SK-N-SH treated with all-trans-retinoic acid at 6 μM for 48 hours (cell line): ENCODE data around the gene RUNX3.
"Not testable (repeated sequence)": the region's sequence is repeated elsewhere in the genome, so short reads cannot be mapped to it uniquely, and the experiment has no call there.

Source experiments
- ATAC-seq: fragments of 200-7000 bp; cut with Tn5 transposase; 3 replicates; pipeline ENCODE4 v1.9.1; 2020; ENCODE audit warnings: mild to moderate bottlenecking, moderate library complexity
- ARNTL ChIP-seq: fragments of 450-650 bp; formaldehyde crosslinking; IDR thresholded peaks from 2 replicates; pipeline ENCODE4 v1.5.0; 2020; ENCODE audit warnings: low read depth, mild to moderate bottlenecking, moderate library complexity, borderline replicate concordance
- BACH2 ChIP-seq: fragments of 250-450 bp; sonication (Bioruptor Pico); IDR thresholded peaks from 2 replicates; pipeline ENCODE4 v1.9.0; 2021; ENCODE audit warnings: mild to moderate bottlenecking, borderline replicate concordance
- CSRNP3 ChIP-seq: fragments of 250-450 bp; sonication (Bioruptor Pico); IDR thresholded peaks from 2 replicates; pipeline ENCODE4 v1.5.1; 2021; ENCODE audit warnings: mild to moderate bottlenecking, moderate library complexity
- ESRRG ChIP-seq: fragments of 250-450 bp; sonication (Bioruptor Pico); IDR thresholded peaks from 2 replicates; pipeline ENCODE4 v1.6.1; 2021; ENCODE audit warnings: mild to moderate bottlenecking
- ISL1 ChIP-seq: fragments of 250-450 bp; sonication (Bioruptor Pico); IDR thresholded peaks from 2 replicates; pipeline ENCODE4 v2.1.2; 2022; ENCODE audit warnings: mild to moderate bottlenecking, moderate library complexity
- OSR1 ChIP-seq: fragments of 250-450 bp; sonication (Bioruptor Pico); IDR thresholded peaks from 2 replicates; pipeline ENCODE4 v1.8.0; 2022; ENCODE audit warnings: moderate library complexity, mild to moderate bottlenecking, inconsistent platforms
- PPARA ChIP-seq: fragments of 250-450 bp; sonication (Bioruptor Pico); IDR thresholded peaks from 2 replicates; pipeline ENCODE4 v1.5.0; 2020; ENCODE audit warnings: mild to moderate bottlenecking, borderline replicate concordance
- RARB ChIP-seq: fragments of 250-450 bp; sonication (Bioruptor Pico); IDR thresholded peaks from 2 replicates; pipeline ENCODE4 v1.8.0; 2021; ENCODE audit warnings: mild to moderate bottlenecking, moderate library complexity
- SNAI2 ChIP-seq: fragments of 250-450 bp; sonication (Bioruptor Pico); IDR thresholded peaks from 2 replicates; pipeline ENCODE4 v1.5.0; 2020; ENCODE audit warnings: mild to moderate bottlenecking, moderate library complexity
- TCF4 ChIP-seq: fragments of 250-450 bp; sonication (Bioruptor Pico); IDR thresholded peaks from 2 replicates; pipeline ENCODE4 v1.8.0; 2021; ENCODE audit warnings: mild to moderate bottlenecking, moderate library complexity, borderline replicate concordance
- TOX ChIP-seq: fragments of 250-450 bp; sonication (Bioruptor Pico); IDR thresholded peaks from 2 replicates; pipeline ENCODE4 v1.8.0; 2021; ENCODE audit warnings: mild to moderate bottlenecking, moderate library complexity, borderline replicate concordance
- ZC3H10 ChIP-seq: fragments of 250-450 bp; sonication (Bioruptor Pico); IDR thresholded peaks from 2 replicates; pipeline ENCODE4 v1.5.1; 2021; ENCODE audit warnings: mild to moderate bottlenecking, moderate library complexity
- ZFP3 ChIP-seq: fragments of 250-450 bp; sonication (Bioruptor Pico); IDR thresholded peaks from 2 replicates; pipeline ENCODE4 v1.5.0; 2020; ENCODE audit warnings: mild to moderate bottlenecking, moderate library complexity
- ZFP30 ChIP-seq: fragments of 450-650 bp; formaldehyde crosslinking; IDR thresholded peaks from 2 replicates; pipeline ENCODE4 v1.5.0; 2022; ENCODE audit warnings: mild to moderate bottlenecking, moderate library complexity
- ZNF565 ChIP-seq: fragments of 450-650 bp; formaldehyde crosslinking; conservative IDR thresholded peaks from 2 replicates; pipeline ENCODE4 v1.5.0; 2020; ENCODE audit warnings: low read depth, mild to moderate bottlenecking, moderate library complexity
- ZNF70 ChIP-seq: fragments of 450-650 bp; formaldehyde crosslinking; IDR thresholded peaks from 2 replicates; pipeline ENCODE4 v1.5.0; 2020; ENCODE audit warnings: mild to moderate bottlenecking, moderate library complexity
- ZNF8 ChIP-seq: fragments of 450-650 bp; formaldehyde crosslinking; IDR thresholded peaks from 2 replicates; pipeline ENCODE4 v1.5.0; 2020; ENCODE audit warnings: mild to moderate bottlenecking, moderate library complexity
- TF ChIP-seq, protein P1 (sequence below): fragments of 250-450 bp; sonication (Bioruptor Pico); IDR thresholded peaks from 2 replicates; pipeline ENCODE4 v1.5.0; 2020; ENCODE audit warnings: mild to moderate bottlenecking, moderate library complexity
- TF ChIP-seq, protein P2 (sequence below): fragments of 250-450 bp; sonication (Bioruptor Pico); IDR thresholded peaks from 2 replicates; pipeline ENCODE4 v1.8.0; 2021; ENCODE audit warnings: low read depth, mild to moderate bottlenecking, moderate library complexity, borderline replicate concordance
- TF ChIP-seq, protein P3 (sequence below): fragments of 250-450 bp; sonication (Bioruptor Pico); IDR thresholded peaks from 2 replicates; pipeline ENCODE4 v1.8.0; 2020; ENCODE audit warnings: mild to moderate bottlenecking, moderate library complexity, borderline replicate concordance

RUNX3 gene

GRCh38 chr1:24930260-24931145 lies at the start of gene RUNX3:
Gene RUNX3 (minus strand): TSS chr1:24930276. CDS start chr1:24929868, 408 bp downstream.
- TF ChIP-seq ISL1 (CRISPR knock-in tag) (no peak), RARB (CRISPR knock-in tag) (no peak), ESRRG (CRISPR knock-in tag) (no peak), SNAI2 (CRISPR knock-in tag) (no peak), ZFP3 (CRISPR knock-in tag) (no peak), ARNTL (CRISPR knock-in tag) (no peak), OSR1 (CRISPR knock-in tag) (no peak), CSRNP3 (CRISPR knock-in tag) (no peak), ZNF70 (no peak), BACH2 (CRISPR knock-in tag) (no peak), TCF4 (CRISPR knock-in tag) (no peak), ZFP30 (CRISPR knock-in tag) (no peak), ZNF565 (CRISPR knock-in tag) (no peak), ZNF8 (no peak), PPARA (CRISPR knock-in tag) (no peak)
- TF ChIP-seq, protein P1, sequence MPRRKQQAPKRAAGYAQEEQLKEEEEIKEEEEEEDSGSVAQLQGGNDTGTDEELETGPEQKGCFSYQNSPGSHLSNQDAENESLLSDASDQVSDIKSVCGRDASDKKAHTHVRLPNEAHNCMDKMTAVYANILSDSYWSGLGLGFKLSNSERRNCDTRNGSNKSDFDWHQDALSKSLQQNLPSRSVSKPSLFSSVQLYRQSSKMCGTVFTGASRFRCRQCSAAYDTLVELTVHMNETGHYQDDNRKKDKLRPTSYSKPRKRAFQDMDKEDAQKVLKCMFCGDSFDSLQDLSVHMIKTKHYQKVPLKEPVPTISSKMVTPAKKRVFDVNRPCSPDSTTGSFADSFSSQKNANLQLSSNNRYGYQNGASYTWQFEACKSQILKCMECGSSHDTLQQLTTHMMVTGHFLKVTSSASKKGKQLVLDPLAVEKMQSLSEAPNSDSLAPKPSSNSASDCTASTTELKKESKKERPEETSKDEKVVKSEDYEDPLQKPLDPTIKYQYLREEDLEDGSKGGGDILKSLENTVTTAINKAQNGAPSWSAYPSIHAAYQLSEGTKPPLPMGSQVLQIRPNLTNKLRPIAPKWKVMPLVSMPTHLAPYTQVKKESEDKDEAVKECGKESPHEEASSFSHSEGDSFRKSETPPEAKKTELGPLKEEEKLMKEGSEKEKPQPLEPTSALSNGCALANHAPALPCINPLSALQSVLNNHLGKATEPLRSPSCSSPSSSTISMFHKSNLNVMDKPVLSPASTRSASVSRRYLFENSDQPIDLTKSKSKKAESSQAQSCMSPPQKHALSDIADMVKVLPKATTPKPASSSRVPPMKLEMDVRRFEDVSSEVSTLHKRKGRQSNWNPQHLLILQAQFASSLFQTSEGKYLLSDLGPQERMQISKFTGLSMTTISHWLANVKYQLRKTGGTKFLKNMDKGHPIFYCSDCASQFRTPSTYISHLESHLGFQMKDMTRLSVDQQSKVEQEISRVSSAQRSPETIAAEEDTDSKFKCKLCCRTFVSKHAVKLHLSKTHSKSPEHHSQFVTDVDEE (CRISPR knock-in tag) = no peak
- TF ChIP-seq, all 23 proteins: peak for 0
- ATAC-seq = no peak

GRCh38 chr1:24979232-24979631 lies 49.2 kb upstream of the RUNX3 start:
- not testable (repeated sequence) for ATAC-seq

DNA sequence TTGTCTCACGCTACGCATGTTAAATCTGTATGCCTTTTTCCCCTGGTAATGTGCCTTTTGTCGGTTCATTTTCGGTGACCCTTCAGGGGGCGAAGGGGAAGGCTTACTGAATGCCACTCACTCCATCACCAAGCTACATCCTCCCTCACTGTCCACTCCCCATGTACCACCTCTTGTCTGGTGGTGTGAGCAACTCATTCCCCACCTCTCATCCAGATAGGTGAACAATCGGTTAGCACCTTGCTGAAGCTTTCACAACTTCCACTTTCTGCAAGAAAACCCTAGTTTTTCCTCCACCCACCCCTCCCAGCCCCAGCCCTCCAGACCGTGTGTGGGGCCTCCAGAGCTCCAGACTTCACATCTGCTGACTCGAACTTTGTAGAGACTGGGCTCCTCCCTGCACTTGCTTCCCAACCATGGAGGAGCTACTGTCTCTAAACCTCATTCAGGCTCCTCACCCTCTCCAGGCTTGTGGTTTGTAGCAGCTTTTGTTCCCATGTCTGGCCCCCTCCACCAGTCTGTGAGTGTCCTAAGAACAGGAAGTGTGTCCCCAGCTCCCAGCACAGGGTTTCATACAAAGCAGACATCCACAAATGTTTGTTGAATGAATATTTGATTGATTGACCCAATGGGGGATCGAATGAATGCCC lies 48.4 kb upstream of the RUNX3 start:
- no peak for ATAC-seq
- TF ChIP-seq TOX = no peak
- TF ChIP-seq ESRRG (CRISPR knock-in tag) = no peak
- TF ChIP-seq SNAI2 (CRISPR knock-in tag) = no peak
- no peak for TF ChIP-seq ZNF8
- TF ChIP-seq, all 23 proteins: peak for 0

DNA sequence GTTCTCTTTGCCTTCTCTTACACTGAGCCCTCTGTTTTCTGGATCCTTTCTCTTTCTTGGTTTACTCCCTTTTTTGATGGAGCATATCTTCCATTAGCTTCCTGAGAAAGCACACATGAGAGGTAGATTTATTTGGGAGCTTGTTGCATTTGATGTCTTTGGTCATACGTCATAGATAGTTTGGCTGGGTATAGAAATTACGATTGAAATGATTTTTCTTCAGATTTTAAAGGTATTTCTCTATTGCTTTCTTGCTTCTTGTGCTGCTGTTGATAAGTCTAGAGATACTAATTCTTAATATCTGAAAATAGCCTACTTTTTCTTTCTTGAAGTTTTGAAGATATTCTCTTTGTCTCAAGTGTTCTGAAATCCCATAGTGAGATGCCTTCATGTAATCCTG lies 45.3 kb upstream of the RUNX3 start:
- no peak for ATAC-seq
- TF ChIP-seq, protein P2, sequence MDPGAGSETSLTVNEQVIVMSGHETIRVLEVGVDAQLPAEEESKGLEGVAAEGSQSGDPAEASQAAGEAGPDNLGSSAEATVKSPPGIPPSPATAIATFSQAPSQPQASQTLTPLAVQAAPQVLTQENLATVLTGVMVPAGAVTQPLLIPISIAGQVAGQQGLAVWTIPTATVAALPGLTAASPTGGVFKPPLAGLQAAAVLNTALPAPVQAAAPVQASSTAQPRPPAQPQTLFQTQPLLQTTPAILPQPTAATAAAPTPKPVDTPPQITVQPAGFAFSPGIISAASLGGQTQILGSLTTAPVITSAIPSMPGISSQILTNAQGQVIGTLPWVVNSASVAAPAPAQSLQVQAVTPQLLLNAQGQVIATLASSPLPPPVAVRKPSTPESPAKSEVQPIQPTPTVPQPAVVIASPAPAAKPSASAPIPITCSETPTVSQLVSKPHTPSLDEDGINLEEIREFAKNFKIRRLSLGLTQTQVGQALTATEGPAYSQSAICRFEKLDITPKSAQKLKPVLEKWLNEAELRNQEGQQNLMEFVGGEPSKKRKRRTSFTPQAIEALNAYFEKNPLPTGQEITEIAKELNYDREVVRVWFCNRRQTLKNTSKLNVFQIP = no peak
- TF ChIP-seq, protein P1 (CRISPR knock-in tag) = no peak
- no peak for TF ChIP-seq TOX
- no peak for TF ChIP-seq PPARA (CRISPR knock-in tag)
- no peak for TF ChIP-seq ZFP30 (CRISPR knock-in tag)
- TF ChIP-seq ZNF8 = no peak
- TF ChIP-seq, protein P3, sequence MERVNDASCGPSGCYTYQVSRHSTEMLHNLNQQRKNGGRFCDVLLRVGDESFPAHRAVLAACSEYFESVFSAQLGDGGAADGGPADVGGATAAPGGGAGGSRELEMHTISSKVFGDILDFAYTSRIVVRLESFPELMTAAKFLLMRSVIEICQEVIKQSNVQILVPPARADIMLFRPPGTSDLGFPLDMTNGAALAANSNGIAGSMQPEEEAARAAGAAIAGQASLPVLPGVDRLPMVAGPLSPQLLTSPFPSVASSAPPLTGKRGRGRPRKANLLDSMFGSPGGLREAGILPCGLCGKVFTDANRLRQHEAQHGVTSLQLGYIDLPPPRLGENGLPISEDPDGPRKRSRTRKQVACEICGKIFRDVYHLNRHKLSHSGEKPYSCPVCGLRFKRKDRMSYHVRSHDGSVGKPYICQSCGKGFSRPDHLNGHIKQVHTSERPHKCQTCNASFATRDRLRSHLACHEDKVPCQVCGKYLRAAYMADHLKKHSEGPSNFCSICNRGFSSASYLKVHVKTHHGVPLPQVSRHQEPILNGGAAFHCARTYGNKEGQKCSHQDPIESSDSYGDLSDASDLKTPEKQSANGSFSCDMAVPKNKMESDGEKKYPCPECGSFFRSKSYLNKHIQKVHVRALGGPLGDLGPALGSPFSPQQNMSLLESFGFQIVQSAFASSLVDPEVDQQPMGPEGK (CRISPR knock-in tag) = no peak
- no peak for TF ChIP-seq ZC3H10 (CRISPR knock-in tag)
- no peak for TF ChIP-seq ISL1 (CRISPR knock-in tag)
